Epidermal melanocyte (primary cell): ENCODE data around the gene PPP1R14D.

ENCODE experiments used
- DNase-seq: peaks from one replicate; pipeline ENCODE4 v3.0.0; 2011; ENCODE audit warnings: low spot score; ENCODE audit not compliant: insufficient read length

The PPP1R14D gene

GRCh38 chr15:40787344-40787841 is 41.1 kb downstream of the PPP1R14D start:
- DNase-seq = no peak

GRCh38 chr15:40785814-40786213 is 42.7 kb downstream of the PPP1R14D start:
- no peak for DNase-seq

GRCh38 chr15:40785164-40785563 is 43.3 kb downstream of the PPP1R14D start:
- DNase-seq = no peak

- DNase-seq = no peak
These were observed 45.8 kb downstream of the PPP1R14D start for GRCh38 chr15:40782609-40783227.

- DNase-seq = no peak
These were observed 51.9 kb downstream of the PPP1R14D start for GRCh38 chr15:40776537-40777141.

- DNase-seq = no peak
These were observed 52.6 kb downstream of the PPP1R14D start for GRCh38 chr15:40775740-40776536.

GRCh38 chr15:40775007-40775406 is 53.5 kb downstream of the PPP1R14D start:
- no peak for DNase-seq

- DNase-seq = no peak
These were observed 54.6 kb downstream of the PPP1R14D start for GRCh38 chr15:40773902-40774301.

GRCh38 chr15:40773496-40773895 is 55.0 kb downstream of the PPP1R14D start:
- no peak for DNase-seq

GRCh38 chr15:40772014-40772413 is 56.5 kb downstream of the PPP1R14D start:
- DNase-seq = no peak

- no peak for DNase-seq
These were observed 57.3 kb downstream of the PPP1R14D start for GRCh38 chr15:40771242-40771641.

- DNase-seq = no peak
These were observed 58.3 kb downstream of the PPP1R14D start for GRCh38 chr15:40770147-40770721.

GRCh38 chr15:40769274-40770146 is 59.0 kb downstream of the PPP1R14D start, which contains the start of gene C15orf62:
Gene C15orf62 (plus strand): TSS chr15:40769980. CDS start chr15:40770496, 516 bp downstream.
- DNase-seq = no peak

- no peak for DNase-seq
These were observed 59.8 kb downstream of the PPP1R14D start for GRCh38 chr15:40768521-40769273.

- no peak for DNase-seq
These were observed 60.5 kb downstream of the PPP1R14D start for GRCh38 chr15:40767838-40768500.

- no peak for DNase-seq
These were observed 61.3 kb downstream of the PPP1R14D start for GRCh38 chr15:40766906-40767837.

- DNase-seq = no peak
These were observed 62.2 kb downstream of the PPP1R14D start for GRCh38 chr15:40766194-40766815.
